NCI-H146 treated with DMSO at 0.1 percent for 48 hours (cell line): ENCODE measurements around the gene FAM162A.
A peak's percentile ranks its signal among the peaks of the same experiment; 100 is the strongest.

Experiments used
- DNase-seq: peaks from one replicate; lab custom pipeline; 2025; ENCODE audit not compliant: unreplicated experiment; lab: John Stamatoyannopoulos, UW

Gene FAM162A

GRCh38 chr3:122387709-122388108 is 3.7 kb downstream of the FAM162A start:
- no peak for DNase-seq

DNA sequence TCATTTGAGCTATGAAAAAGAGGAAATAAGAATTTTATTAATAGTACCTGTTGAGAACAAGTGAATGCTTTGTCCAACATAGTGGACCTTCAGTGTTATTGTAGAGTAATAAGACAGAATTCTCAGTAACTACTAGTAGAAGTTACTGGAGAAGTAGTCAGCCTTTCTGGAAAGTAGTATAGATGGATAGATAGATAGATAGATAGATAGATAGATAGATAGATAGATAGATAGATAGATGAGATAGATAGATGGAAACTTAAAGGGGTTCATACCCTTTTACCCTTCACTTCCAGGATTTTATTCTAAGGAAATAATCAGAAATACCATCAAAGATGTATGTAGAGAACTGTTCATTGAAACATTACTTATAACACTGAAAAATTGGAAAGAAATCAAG is 5.2 kb downstream of the FAM162A start:
- no peak for DNase-seq

- DNase-seq = no peak
Observed at GRCh38 chr3:122389892-122390291, 5.9 kb downstream of the FAM162A start.

DNA sequence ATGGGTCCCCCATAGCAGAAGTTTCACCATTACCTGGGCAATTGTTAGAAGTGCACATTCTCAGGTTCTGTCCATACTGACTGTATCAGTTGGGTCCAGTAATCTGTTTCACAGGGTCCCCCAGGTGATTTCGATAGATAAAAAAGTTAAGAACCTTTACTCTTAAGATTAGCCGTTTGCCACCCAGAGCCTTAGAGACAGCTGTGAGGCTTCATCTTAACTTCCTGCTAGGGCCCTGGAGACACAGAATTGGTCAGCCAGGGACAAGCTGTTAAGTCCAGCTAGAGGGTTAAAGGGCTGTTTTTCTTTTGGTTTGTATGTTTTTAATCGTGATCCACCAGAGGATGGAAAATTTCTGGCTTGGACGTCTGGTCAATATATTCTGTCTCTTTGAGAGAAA is 6.7 kb downstream of the FAM162A start:
- no peak for DNase-seq

DNA sequence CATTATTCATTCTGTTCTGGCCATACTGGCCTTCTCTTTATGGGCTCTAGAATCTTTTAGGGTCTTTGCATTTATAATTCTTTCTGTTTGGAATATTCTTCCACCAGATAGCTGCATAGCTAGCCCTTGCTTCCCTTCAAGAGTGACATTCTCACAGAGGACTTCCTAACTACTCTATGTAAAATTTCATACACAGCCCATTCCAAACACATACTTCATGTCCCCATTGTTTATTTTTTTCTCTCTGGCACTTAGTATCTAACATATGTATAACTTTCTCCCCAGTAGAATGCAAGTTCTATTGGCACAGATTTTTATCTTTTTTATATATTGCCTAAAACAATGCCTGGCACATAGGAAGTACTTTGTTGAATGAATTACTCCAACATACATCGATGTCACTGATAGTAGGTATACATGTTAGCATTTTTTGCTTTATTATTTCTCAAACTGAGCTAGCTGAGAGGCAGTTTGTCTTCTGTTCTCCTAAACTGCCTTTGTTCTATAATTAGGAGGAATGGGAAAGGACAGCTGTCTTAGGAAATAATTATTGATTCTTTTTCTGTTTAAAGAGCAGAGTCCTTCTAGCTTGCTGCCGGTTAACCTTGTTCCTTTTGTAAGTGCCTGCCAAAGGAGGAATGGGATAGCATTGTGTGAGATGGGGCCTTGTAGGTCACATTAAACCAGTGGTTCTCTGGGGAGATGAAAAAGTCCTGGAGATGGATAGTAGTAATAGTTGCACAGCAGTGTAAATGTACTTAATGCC is 7.9 kb downstream of the FAM162A start:
- DNase-seq = peak; percentile 32

DNA sequence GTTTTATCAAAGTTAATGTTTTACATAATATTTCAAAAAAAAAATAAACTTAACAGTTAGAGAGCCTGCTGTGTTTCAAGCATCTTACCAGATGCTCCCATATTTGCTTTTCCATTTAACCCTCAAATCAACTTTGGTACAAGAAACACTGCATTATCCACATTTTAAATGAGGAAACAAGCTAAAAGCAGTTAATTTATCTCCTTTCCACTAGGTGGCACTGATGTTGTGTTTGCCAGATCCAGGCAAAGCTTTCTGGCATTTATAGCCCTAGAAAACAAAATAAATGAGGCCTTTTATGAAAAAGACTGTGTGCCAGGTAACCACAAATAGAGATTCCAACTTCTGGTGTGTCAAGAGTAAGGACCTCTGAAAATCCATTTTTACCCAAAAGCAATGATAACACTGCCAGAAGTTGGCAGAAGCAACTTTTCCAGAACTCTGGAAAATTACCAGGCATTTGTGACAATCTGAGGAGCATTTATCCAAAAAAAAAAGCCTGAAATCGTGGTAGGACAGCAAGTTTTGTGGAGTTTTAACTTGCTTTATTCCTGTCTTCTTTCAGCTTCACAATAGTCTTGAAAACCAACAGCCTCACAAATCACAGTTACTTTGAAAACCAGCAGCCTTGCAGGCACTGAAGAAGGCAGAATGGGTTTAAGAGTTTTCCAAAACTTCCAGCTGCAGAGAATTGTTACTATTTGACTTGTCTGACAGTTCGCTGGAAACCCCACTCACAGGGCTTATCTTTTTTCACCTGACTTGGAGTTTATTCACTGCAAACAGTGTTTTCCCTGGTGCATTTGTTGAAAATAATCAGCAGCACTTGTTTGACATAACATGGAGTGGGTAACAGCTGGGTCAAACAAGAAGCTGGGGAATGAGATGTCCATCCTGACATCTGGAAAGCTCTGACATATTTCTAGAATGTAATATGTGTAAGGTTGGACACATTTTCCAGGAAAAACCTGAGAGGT is 9.2 kb downstream of the FAM162A start:
- DNase-seq = peak; percentile 28

GRCh38 chr3:122394173-122394572 is 10.2 kb downstream of the FAM162A start:
- no peak for DNase-seq

DNA sequence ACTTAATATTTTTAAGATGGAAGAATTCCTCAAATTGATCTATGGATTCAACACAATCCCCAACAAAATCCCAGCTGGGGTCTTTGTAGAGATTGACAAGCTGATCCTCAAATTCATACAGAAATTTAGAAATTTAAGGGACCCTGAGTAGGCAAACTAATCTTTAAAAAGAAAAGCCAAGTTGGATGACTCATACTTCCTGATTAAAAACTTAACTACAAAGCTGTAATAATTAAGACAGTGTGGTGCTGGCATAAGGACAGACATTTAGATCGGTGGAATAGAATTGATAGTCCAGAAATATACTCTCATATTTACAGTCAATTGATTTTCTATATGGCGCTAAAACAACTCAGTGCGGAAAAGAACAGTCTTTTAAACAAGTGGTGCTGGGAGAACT is 11.6 kb downstream of the FAM162A start:
- DNase-seq = no peak

DNA sequence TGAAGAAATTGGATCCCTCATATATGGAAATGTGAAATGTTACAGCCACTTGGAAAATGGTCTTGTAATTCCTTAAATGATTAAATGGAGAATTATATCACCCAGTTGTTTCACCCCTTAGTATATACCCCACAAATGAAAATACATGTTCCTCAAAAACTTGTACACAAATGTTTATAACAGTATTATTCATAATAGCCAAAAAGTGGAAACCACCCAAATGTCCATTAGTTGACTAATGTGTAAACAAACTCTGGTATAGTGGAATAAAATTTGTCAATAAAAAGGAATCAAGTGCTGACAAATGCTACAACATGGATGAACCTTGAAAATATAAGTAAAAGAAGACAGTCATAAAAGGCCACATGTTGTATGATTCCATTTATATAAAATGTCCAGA is 12.5 kb downstream of the FAM162A start:
- DNase-seq = no peak

- no peak for DNase-seq
Observed at GRCh38 chr3:122397201-122397600, 13.2 kb downstream of the FAM162A start.

GRCh38 chr3:122398920-122399319 is 14.9 kb downstream of the FAM162A start:
- DNase-seq = no peak

DNA sequence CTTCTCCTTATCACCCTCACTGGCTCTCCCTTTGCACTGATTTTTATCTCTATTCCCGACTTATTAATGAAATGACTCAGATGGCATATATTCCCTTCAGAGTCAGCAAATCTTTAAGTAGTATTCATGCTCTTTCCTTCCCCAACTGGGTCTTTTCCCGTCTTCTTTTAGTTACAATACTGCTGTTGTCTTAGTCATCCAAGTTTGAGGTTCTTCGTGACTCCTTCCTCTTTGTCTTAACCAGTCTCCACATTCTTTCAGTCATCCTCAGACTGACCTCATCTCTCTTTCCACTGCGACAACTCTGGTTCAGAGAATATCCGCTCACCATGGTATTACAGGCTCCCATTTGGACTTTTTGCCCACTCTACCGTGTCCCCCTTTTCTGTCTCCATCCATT is 19.5 kb downstream of the FAM162A start:
- no peak for DNase-seq

DNA sequence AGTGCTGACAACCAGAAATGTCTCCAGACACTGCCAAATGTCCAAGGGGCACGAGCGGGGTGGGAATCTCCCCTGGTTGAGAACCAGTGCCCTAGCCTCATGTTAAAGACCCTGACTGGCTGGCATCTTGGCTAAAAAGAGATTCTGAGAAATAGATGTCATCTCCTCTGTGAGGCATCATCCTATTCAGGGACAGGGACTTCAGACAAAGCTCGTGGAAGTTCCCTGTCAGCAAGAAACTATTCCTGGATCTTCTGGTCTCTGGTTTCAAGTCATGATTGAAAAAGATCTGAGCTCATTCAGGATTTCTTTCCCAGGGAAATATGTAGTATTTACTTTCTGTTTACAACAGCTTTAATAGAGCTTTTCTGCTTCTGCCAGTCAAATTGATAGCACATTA is 21.0 kb downstream of the FAM162A start:
- no peak for DNase-seq

- no peak for DNase-seq
Observed at GRCh38 chr3:122406198-122406597, 22.2 kb downstream of the FAM162A start.

- no peak for DNase-seq
Observed at GRCh38 chr3:122407946-122408345, 24.0 kb downstream of the FAM162A start.

DNA sequence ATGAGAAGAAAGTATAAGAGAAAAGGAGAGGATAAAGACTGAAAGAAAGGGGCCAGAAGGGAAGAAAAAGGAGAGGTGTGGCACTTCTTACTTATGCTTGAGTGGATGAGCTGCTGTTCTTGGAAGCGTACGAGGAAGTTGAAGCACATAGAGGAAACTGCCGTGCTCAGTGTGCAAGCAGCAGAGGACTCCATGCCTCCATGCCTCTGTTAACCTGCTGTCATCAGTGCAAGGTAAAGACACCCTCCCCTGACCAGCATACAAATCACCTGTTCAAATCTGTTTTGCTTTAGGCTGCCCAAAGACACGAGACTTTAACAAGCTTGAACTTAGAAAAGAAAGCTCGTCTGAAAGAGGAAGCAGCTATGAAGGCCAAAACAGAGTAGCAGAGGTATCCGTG is 25.5 kb downstream of the FAM162A start:
- no peak for DNase-seq

DNA sequence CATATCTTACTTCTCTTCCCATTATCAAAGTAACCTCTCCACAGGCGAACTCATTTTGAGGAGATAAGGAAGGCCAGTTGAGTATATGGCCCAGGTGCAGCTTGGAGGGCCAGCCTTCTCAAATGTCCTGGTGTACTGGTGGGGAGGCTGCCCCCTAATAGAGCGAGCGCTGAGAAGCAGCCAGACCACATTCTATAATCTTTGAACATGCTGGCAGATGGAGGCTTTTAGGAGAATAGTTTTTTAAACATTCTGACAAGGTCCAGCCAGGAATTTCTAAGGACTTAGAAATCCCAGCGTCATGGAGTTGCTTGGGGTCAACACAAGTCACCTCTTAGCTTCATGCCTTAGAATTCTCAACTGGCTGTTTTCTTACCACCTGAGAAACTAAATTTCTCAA is 26.1 kb downstream of the FAM162A start:
- no peak for DNase-seq

GRCh38 chr3:122410639-122411038 is 26.7 kb downstream of the FAM162A start:
- DNase-seq = no peak

DNA sequence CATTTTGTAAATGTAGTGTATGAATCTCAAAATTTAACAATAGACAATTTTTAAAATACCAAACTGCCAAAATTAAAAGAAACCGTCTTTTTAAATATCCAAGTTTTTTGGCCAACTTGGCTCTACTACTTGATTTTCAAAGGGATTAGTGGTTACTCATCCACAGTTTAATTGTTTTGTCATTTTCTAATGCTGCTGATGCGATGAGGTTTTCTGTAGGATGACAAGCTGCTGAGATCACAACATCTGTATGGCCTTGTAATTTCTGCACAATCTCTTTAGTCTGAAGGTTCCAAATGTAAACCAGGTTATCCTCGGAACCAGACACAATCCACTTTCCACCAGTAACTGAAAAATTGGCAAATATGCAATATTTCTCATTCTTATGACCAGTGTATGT is 30.4 kb downstream of the FAM162A start:
- DNase-seq = no peak

- DNase-seq = no peak
Observed at GRCh38 chr3:122415104-122415744, 31.2 kb downstream of the FAM162A start.

DNA sequence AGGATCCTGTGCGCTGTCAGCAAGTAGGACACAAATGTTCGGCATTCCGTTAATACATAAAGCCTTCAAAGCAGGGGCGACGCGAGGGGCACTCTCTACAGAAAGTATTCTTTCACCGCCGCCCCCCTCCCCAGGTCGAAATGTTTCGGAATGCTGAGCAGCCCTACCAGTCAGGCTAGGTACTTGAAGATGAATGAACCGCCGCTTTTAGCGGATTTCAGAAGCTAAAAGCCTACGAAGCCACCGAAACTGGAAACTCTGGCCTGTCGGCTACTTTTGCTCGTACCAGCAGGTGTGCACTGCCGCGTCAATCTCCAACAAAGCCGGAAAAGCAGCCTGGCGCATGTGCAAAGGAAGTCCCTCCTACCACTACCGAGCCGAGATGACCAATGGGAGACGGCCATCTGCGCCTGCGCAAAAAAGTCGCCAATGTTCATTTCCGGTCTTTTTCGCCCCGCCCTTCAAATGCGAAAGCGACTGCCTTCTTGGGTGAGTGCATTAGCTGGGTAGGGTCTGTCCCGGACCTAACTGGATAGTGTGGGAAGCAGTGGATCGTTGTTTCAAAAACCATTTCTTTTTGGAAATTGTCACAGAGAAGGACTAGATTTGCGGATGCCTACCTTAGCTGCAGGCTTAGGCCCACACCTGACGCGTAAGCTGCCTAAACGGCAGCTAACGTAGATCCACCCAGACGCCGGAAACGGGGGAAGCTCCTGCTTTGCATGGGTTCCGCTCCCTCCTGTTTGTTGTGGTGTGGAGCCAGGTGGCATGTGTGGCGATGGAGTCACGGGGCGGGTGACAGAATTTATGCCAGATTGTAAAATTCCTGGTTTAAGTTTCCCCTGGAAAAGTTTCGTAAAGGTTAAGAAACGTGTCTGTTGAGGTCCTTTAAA is 32.0 kb downstream of the FAM162A start, which contains the start of gene WDR5B:
Gene WDR5B (minus strand): TSS at position 301 of the 893 bp plus-strand sequence. CDS start 534 bp downstream, outside the sequence.
- no peak for DNase-seq
